ENCODE data around the gene DUOXA2.

The DUOXA2 gene

GRCh38 chr15:45156744-45157455 lies 42.8 kb downstream of the DUOXA2 start:
- no peak for FAIRE-seq
- DNase-seq (ENCODE audit: low spot score) = no peak

GRCh38 chr15:45157974-45158373 lies 43.8 kb downstream of the DUOXA2 start:
- DNase-seq (ENCODE audit: low spot score) (no peak), FAIRE-seq (no peak)

- FAIRE-seq (no peak), DNase-seq (ENCODE audit: low spot score) (no peak)
Measured at GRCh38 chr15:45161666-45162065, 47.5 kb downstream of the DUOXA2 start.

DNA sequence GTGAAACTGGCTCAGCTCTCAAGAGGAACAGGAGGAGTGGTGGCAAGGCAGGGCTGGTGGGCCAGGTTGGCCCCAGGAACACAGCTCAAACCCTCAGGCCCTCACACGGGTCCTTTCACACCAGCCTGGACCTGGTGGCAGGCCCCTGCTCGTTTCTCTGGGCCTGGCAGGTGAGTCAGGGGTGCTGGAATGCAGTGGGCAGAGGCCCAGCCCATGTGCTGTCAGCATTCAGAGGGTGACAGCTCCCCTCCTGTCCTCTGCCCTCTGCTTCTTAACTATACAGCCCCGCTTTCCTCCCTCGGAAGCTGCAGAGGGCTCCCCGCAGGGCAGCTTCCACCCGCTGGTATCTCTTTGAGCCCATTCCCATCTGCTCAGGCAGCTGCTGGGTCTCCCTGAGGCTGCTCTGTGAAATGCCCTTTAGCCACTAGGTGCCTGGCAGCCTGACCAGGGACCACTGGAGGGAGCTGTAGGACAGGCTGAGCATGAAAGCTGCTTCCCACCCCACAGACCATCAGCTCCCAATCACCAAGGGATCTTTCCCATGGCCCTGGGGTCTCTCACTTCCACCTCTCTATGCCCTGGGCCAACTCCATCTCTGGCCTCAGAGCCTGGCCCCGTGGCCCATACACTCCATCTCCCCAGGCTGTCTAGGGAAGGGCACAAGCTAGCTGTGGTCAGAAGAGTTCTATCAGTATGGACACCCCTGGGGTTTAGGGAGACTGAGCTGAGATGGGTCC lies 48.8 kb downstream of the DUOXA2 start:
- FAIRE-seq (no peak), DNase-seq (ENCODE audit: low spot score) (peak; percentile 68)

DNA sequence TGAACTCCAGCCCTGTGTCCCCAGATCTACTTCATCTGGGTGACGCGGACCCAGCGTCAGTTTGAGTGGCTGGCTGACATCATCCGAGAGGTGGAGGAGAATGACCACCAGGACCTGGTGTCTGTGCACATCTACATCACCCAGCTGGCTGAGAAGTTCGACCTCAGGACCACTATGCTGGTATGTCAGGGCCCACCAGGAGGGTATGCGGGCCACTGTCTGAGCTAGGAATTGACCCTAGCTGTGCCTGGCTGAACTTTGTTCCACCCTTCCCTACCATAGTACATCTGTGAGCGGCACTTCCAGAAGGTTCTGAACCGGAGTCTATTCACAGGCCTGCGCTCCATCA lies 49.4 kb downstream of the DUOXA2 start:
- DNase-seq (ENCODE audit: low spot score) = no peak
- no peak for FAIRE-seq

- FAIRE-seq (no peak), DNase-seq (ENCODE audit: low spot score) (no peak)
Measured at GRCh38 chr15:45164914-45165313, 50.8 kb downstream of the DUOXA2 start.

DNA sequence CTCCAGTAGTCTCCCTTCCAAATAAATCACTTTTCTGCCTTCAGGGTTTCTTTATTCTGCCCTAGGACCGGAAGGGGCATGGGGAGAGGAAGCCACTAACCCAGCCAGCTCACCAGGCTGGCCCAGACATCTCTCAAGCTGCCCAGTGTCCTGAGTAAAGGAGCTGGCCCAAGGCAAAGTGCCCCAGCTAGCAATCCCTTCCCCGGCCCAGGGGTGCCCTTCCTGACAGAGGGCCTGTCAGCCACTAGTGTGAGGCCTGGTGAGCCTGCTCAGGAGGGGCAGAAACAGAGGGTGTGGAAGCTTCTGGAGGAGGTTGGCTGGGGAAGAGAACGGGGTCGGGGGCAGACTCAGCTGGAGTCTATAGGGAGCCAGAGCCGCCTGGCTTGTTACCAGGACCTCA lies 51.4 kb downstream of the DUOXA2 start:
- FAIRE-seq = no peak
- DNase-seq (ENCODE audit: low spot score) = no peak

DNA sequence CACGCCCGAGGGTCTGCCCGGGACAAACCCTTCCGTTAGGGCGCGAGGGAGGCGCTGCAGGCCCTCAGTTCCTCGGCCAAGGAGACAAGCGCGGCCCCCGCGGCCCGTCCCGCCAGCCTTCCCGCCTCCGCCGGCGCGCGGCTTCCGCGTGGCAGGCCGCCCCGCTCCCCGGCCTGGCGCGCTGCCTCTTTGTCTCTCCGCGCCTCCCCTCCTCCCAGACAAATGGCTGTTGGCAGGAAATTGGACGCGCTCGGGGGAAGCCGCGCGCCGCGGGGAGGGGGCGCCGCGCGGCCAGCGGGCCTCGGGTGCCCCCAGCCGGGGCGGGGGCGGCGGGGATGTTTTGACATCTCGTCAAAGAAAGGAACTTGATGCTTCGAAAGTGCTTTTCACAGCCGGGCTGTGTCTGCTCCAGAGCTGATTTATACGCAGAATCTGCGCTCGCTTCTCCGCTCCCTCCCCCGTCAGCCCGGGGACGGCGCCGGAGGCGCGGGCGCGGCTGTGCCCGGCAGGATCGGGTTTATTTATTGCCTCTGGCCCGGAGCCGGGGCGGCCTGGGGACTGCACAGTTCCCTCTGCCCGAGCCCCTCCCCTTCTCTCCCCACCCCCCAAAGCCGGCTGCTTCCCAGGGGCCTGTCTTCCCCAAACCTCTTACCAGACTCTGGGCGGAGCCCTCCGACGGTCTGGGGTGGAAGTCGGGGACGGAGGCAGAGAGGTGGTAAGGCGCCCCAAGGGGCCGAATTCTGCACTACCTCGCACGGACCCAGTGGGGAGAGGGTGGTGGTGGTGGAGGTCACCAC lies 52.9 kb downstream of the DUOXA2 start:
- DNase-seq (ENCODE audit: low spot score) = peak; percentile 64
- no peak for FAIRE-seq

DNA sequence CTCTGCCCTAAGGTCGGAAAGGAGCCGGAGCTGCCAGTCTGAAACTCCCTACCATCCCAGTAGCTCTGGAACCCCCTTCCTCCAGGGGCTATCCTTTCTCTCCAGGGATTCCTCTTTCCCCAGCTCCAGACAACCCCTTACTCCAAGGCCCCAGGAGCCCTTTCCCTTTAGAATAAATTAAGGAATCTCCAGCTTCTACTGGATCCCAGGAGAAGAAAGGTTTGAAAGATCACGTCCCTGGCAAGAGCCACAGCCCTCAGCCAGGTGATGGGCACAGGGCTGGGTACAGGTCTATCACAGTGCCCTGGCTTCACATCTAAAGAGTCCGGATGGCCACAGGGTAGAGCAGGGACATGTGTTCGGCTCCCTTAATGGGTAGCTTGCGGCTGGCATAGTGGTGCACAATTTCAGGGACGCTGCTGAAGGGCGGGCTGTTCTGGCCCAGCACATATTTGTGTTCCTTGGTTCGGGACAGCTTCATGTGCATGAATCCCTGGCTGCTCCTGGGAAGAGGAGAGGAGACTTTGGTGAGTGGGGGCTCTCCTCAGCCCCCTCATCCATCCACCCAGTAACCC lies 53.6 kb downstream of the DUOXA2 start:
- FAIRE-seq (no peak), DNase-seq (ENCODE audit: low spot score) (no peak)
